Activated CD4-positive, alpha-beta T cell treated with anti-CD3 and anti-CD28 coated beads, Interleukin-10, Interleukin-2, amounts not matched to agents 100 ng/mL and 50 ng/mL, durations not matched to agents 16 hours and 8 hours (primary cell): ENCODE data around the gene TCEANC2.
"Not testable (repeated sequence)": the region's sequence is repeated elsewhere in the genome, so short reads cannot be mapped to it uniquely, and the experiment has no call there.

Experiments
- DNase-seq: peaks from one replicate; pipeline ENCODE4 v3.0.0-alpha.2; 2020

TCEANC2 gene

DNA sequence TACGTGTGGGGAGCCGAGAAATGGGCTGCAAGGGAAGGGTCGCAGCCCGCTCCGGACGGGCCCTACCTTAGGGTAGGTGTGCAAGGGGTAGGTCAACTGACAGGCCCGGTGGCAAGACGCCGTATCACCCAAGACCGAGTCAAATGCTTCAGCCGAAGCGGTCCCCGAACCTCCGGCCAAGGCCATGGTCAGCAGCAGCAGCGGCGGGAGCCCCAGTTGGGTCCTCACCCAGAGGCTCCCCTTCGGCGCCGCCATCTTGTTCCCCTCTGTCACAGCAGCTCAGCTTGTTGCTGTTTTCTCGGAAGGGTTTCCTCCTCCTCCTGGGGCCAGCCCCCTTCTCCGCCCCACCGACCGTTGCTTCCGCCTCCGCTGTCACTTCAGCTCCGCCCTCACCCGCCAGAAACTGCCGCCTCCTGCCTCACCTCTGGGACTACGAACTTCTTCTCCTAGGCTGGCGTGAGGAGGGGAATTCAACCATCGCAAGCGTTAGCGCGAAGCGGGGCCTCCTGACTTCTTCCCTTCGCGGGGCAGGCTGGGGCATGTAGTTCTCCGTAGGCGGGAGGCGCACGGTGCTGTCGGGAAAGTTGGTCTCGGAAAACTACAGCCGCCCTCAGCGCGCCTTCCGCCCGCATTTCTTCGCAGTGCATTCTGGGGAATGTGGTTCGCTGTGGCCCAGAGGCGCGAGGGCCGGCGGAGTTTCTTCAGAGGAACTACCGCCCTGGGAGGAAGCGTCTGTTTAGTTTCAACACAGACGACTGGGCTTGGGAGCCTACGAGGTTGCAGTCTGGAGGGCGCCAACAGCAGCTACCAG is at the start of gene TCEANC2, which contains the start of gene TMEM59:
TCEANC2 (plus strand) TSS at position 675 of the 811 bp plus-strand sequence. CDS start 815 bp downstream, outside the sequence.
TMEM59 (minus strand) TSS at position 271 of the 811 bp plus-strand sequence; CDS start at position 255, 16 bp downstream.
- peak; percentile 99 for DNase-seq

- not testable (repeated sequence) for DNase-seq
Observed at GRCh38 chr1:54003750-54004480, 49.5 kb upstream of the TCEANC2 start.

- DNase-seq = no peak
Observed at GRCh38 chr1:54004481-54005049, 48.8 kb upstream of the TCEANC2 start.

DNA sequence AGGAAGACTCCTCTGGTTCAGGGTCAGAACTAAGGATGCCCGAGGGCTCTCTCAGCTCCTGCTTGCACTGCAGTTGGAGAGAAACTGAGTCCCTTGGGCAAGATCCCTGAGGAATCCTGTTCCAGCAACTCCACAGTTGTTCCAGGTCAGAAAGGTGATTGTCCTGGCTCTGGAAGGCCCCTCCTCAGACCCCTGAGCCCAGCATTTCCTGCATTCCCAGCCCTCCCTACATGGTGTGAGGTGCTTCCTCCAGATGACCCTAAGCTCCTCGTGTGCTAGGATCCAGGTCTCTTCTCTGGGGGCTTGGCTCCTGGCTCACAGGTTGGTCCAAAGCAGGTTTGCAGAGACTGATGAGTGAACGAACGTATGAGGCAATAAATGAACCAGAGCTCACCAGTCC is 46.9 kb upstream of the TCEANC2 start:
- DNase-seq = no peak

- DNase-seq = no peak
Observed at GRCh38 chr1:54007613-54008012, 45.8 kb upstream of the TCEANC2 start.

DNA sequence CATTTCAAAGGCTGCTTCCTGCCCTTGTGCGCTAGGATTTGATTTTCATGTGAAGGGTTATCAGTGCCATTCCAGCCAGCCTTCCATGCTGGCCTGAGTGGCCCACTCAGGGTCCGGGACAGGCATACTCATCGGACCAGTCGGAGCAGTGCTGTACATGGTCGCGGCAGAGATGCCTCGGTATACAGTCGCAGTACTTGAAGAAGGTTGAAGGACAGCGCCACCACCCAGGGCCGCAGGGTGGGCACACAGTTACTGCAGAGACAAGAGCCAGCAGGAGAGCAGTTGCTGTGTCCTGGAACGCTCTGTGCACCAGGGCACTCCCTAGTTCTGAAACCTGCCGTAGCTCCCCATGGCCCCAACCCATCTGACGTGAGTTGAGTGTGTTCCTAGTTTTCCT is 44.5 kb upstream of the TCEANC2 start:
- DNase-seq = no peak

DNA sequence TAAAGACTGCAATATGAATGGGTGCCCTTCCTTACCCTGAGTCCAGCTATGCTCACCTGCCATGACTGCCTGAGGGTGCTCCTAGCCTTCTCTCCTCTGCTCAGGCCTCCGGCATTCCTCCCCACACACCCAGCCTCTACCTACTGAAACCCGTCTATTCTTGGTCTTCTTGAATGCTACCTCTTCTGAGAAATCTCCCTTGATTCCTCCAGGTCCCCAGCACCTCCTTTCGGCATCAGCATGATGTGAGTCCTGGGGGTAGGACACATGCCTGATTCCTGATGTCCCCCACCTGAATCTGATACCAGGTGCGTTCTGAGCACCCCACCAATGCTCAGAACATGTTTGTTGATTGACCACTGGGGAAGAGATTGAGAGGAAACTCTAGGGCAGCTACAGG is 44.0 kb upstream of the TCEANC2 start:
- DNase-seq = no peak

- no peak for DNase-seq
Observed at GRCh38 chr1:54010415-54011117, 42.8 kb upstream of the TCEANC2 start.

DNA sequence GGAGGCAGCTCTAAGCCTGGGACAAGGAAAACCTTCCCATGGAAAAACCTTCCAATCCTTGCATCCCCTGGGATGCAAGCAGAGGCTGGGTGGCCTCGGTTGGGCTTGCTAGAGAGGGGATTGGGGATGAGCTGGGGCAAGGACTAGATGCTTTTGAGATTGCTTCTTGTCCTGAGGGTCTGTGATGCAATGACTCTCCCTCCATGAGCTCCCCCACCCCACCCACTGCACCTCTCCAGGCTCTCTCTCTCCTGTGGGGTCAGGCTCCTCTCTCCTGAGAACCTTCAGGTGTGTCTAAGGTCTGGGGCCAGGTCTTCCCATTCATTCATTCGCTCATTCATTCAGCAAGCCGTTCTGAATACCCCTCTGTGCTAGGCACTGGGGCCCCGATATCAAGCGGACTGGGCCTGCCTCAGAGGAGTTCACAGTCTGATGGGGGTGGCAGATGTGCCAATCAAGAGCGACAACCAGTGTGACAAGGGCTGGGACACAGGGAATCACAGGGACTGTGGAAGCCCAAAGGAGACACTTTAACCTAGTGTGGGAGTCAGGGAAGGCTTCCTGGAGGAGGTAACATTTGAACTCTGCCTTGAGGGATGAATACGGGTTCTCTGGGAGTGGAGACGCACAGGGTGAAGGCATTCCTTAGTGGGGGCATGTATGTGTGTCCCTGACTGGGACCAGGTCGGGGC is 41.9 kb upstream of the TCEANC2 start:
- no peak for DNase-seq

GRCh38 chr1:54012008-54012325 is 41.4 kb upstream of the TCEANC2 start:
- no peak for DNase-seq

GRCh38 chr1:54012863-54013262 is 40.5 kb upstream of the TCEANC2 start:
- DNase-seq = no peak

GRCh38 chr1:54013393-54014008 is 39.9 kb upstream of the TCEANC2 start:
- DNase-seq = no peak

DNA sequence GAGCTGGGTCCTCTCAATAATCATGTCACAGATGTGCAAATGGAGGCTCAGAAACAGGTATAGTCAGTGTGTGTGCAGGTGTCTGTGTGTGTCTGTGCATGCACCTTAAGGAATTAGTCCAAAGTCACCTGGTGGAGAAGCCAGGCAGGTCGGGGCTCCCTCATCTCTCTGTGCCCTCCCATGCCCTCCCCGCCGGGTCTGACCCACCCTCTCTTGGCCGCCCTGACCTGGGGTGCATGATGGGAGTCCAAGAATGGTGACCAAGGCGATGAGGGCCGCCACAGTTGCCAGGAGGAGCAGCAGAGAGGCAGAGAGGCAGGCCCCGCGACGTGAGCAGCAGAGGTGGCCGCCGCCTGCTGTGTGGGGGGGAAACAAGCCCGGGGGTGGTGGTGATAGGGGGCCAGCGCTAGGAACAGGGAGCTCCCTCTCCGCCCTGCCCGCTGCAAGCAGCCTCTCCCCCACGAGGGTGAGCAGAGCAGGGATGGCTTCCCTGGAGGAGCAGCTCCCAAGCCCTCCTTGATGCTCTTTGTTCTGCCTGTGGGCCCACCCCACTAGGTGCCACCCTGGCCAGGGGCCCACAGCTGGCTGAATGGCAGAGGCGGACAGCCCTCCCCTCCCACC is 39.3 kb upstream of the TCEANC2 start:
- DNase-seq = no peak

- no peak for DNase-seq
Observed at GRCh38 chr1:54016343-54017282, 36.8 kb upstream of the TCEANC2 start.

- DNase-seq = no peak
Observed at GRCh38 chr1:54017979-54018378, 35.4 kb upstream of the TCEANC2 start, which contains the start of gene LDLRAD1. Gene LDLRAD1, minus strand, starts transcription at chr1:54018186. Its CDS starts 74 bp downstream, at chr1:54018112.

GRCh38 chr1:54018635-54019034 is 34.8 kb upstream of the TCEANC2 start:
- no peak for DNase-seq

GRCh38 chr1:54019562-54020176 is 33.7 kb upstream of the TCEANC2 start:
- DNase-seq = not testable (repeated sequence)

- DNase-seq = no peak
Observed at GRCh38 chr1:54024358-54024757, 29.1 kb upstream of the TCEANC2 start.

DNA sequence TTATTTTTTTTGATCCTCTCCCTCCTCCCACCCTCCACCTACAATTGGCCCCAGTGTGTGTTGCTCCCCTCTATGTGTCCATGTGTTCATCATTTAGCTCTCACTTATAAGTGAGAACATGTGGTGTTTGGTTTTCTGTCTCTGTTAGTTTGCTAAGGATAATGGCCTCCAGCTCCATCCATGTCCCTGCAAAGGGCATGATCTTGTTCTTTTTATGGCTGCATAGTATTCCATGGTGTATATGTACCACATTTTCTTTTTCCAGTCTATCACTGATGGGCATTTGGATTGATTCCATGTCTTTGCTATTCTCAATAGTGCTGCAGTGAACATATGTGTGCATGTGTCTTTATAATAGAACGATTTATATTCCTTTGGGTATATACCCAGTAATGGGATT is 28.6 kb upstream of the TCEANC2 start:
- not testable (repeated sequence) for DNase-seq

- DNase-seq = no peak
Observed at GRCh38 chr1:54027848-54028247, 25.6 kb upstream of the TCEANC2 start.
